IMR-90 (cell line): ENCODE results near the gene AKR1D1. TPM values are rescaled to one million over a fixed set of nuclear protein-coding genes. Genes with fewer than 3 reads are reported as not detected.

Experiments
- ATAC-seq: fragments of 200-7000 bp; cut with Tn5 transposase; 2 replicates; pipeline ENCODE4 v1.9.1; 2020; ENCODE audit warnings: low read depth, mild to moderate bottlenecking, moderate library complexity
- BruUV-seq: library from RNA; stranded (reverse); fragments of 400-500 nt; replicated peaks from 2 replicates; lab custom pipeline; 2021; lab: Mats Ljungman, UMichigan
- CTCF ChIA-PET: fragments of 300-600 bp; formaldehyde crosslinking; extraction: SDS; loops from one replicate; lab custom pipeline; 2021; ENCODE audit warnings: antibody characterized with exemption; lab: Yijun Ruan, JAX
- POLR2A ChIA-PET: fragments of 300-600 bp; sonication (Branson Sonifier 250); formaldehyde crosslinking; loops from one replicate; lab custom pipeline; 2022; ENCODE audit warnings: antibody characterized with exemption; ENCODE audit not compliant: unreplicated experiment; lab: Charles Lee
- DNase-seq: peaks from one replicate; pipeline ENCODE4 v3.0.0; 2013
- H2AFZ ChIP-seq: replicated peaks from 2 replicates; pipeline ENCODE3; 2013; ENCODE audit warnings: low read length, mild to moderate bottlenecking; ENCODE audit not compliant: poor library complexity
- H2AK5ac ChIP-seq: 2 replicates; pipeline ENCODE4 v1.6.1; 2013; ENCODE audit warnings: low read depth, low read length, inconsistent platforms
- H2AK9ac ChIP-seq: replicated peaks from 2 replicates; pipeline ENCODE3; 2013; ENCODE audit warnings: mild to moderate bottlenecking, low read depth, low read length, moderate library complexity; ENCODE audit not compliant: poor library complexity
- H2BK120ac ChIP-seq: 2 replicates; pipeline ENCODE4 v1.6.1; 2013; ENCODE audit warnings: low read depth, low read length, inconsistent platforms
- H2BK15ac ChIP-seq: 3 replicates; pipeline ENCODE4 v1.6.1; 2013; ENCODE audit warnings: low read depth, low read length, inconsistent platforms
- H2BK20ac ChIP-seq: 2 replicates; pipeline ENCODE4 v1.6.1; 2013; ENCODE audit warnings: low read depth, mild to moderate bottlenecking, inconsistent platforms, low read length, moderate library complexity
- H2BK5ac ChIP-seq: 2 replicates; pipeline ENCODE4 v1.6.1; 2013; ENCODE audit warnings: mild to moderate bottlenecking, low read depth, low read length, inconsistent platforms; ENCODE audit not compliant: poor library complexity, severe bottlenecking
- H3K14ac ChIP-seq: replicated peaks from 2 replicates; pipeline ENCODE4 v1.6.1; 2013; ENCODE audit warnings: low read depth, low read length, inconsistent platforms
- H3K18ac ChIP-seq: 2 replicates; pipeline ENCODE4 v1.6.1; 2013; ENCODE audit warnings: low read depth, low read length, control low read depth
- H3K23ac ChIP-seq: 2 replicates; pipeline ENCODE4 v1.6.1; 2013; ENCODE audit warnings: low read depth, low read length, inconsistent platforms
- H3K27ac ChIP-seq: 2 replicates; pipeline ENCODE4 v1.5.1; 2013; ENCODE audit warnings: mild to moderate bottlenecking, control low read depth, low read length; ENCODE audit not compliant: insufficient read depth
- H3K27me3 ChIP-seq: 2 replicates; pipeline ENCODE4 v1.6.1; 2013; ENCODE audit warnings: low read length; ENCODE audit not compliant: control insufficient read depth, insufficient read depth
- H3K36me3 ChIP-seq: 2 replicates; pipeline ENCODE4 v1.6.1; 2013; ENCODE audit warnings: low read length, mixed read lengths; ENCODE audit not compliant: control insufficient read depth, insufficient read depth
- H3K4ac ChIP-seq: 2 replicates; pipeline ENCODE4 v1.6.1; 2013; ENCODE audit warnings: low read depth, low read length, inconsistent platforms
- H3K4me1 ChIP-seq: 2 replicates; pipeline ENCODE4 v1.6.1; 2013; ENCODE audit warnings: low read length, mixed read lengths; ENCODE audit not compliant: control insufficient read depth, insufficient read depth
- H3K4me2 ChIP-seq: 2 replicates; pipeline ENCODE4 v1.6.1; 2013; ENCODE audit warnings: low read depth, mild to moderate bottlenecking, control low read depth, low read length, moderate library complexity
- H3K4me3 ChIP-seq: 2 replicates; pipeline ENCODE4 v1.5.1; 2013; ENCODE audit warnings: low read depth, mild to moderate bottlenecking, control low read depth, low read length, moderate library complexity; ENCODE audit not compliant: insufficient read depth
- H3K56ac ChIP-seq: 2 replicates; pipeline ENCODE4 v1.6.1; 2013; ENCODE audit warnings: low read length, inconsistent platforms; ENCODE audit not compliant: insufficient read depth; ENCODE audit errors: extremely low read depth
- H3K79me1 ChIP-seq, 2 experiments: 2 replicates each; pipeline ENCODE4 v1.6.1; 2013; ENCODE audit warnings: low read length in 2 of 2, inconsistent platforms in 1 of 2, low read depth in 1 of 2
- H3K9ac ChIP-seq: 2 replicates; pipeline ENCODE4 v1.6.1; 2013; ENCODE audit warnings: low read depth, low read length, control low read depth
- H3K9me1 ChIP-seq: 2 replicates; pipeline ENCODE4 v1.6.1; 2013; ENCODE audit warnings: low read length, inconsistent platforms; ENCODE audit not compliant: insufficient read depth
- H3K9me3 ChIP-seq: 2 replicates; pipeline ENCODE4 v1.6.1; 2013; ENCODE audit warnings: low read length; ENCODE audit not compliant: control insufficient read depth, insufficient read depth
- H4K20me1 ChIP-seq: 2 replicates; pipeline ENCODE4 v1.6.1; 2013; ENCODE audit warnings: low read length, inconsistent platforms; ENCODE audit not compliant: insufficient read depth
- H4K5ac ChIP-seq: 2 replicates; pipeline ENCODE4 v1.6.1; 2013; ENCODE audit warnings: mild to moderate bottlenecking, low read depth, low read length, control low read depth
- H4K8ac ChIP-seq, 2 experiments: 2 replicates each; pipeline ENCODE4 v1.6.1; 2013; ENCODE audit warnings: low read depth in 2 of 2, low read length in 2 of 2, control low read depth in 1 of 2, inconsistent platforms in 1 of 2
- H4K91ac ChIP-seq: 2 replicates; pipeline ENCODE4 v1.6.1; 2013; ENCODE audit warnings: low read depth, low read length, inconsistent platforms; ENCODE audit not compliant: insufficient read depth
- BHLHE40 ChIP-seq: fragments of 150-350 bp; IDR thresholded peaks from 2 replicates; pipeline ENCODE4 v1.6.1; 2016; ENCODE audit warnings: mild to moderate bottlenecking, low read depth, low read length
- CEBPB ChIP-seq: IDR thresholded peaks from 2 replicates; pipeline ENCODE4 v1.6.1; 2012; ENCODE audit warnings: low read depth, low read length, improper control_type of control experiment
- CHD1 ChIP-seq: IDR thresholded peaks from 2 replicates; pipeline ENCODE4 v1.6.1; 2012; ENCODE audit warnings: low read depth, low read length, improper control_type of control experiment
- FOS ChIP-seq: fragments of 150-350 bp; IDR thresholded peaks from 2 replicates; pipeline ENCODE4 v1.6.1; 2016; ENCODE audit warnings: low read depth, low read length
- MAFK ChIP-seq: IDR thresholded peaks from 2 replicates; pipeline ENCODE4 v1.6.1; 2012; ENCODE audit warnings: low read depth, low read length, improper control_type of control experiment
- MAZ ChIP-seq: IDR thresholded peaks from 2 replicates; pipeline ENCODE4 v1.6.1; 2012; ENCODE audit warnings: low read depth, mild to moderate bottlenecking, low read length, improper control_type of control experiment, moderate library complexity, borderline replicate concordance
- MXI1 ChIP-seq: IDR thresholded peaks from 2 replicates; pipeline ENCODE4 v1.6.1; 2012; ENCODE audit warnings: low read depth, mild to moderate bottlenecking, low read length, moderate library complexity, borderline replicate concordance
- NFE2L2 ChIP-seq: fragments of 150-350 bp; IDR thresholded peaks from 2 replicates; pipeline ENCODE4 v1.6.1; 2016; ENCODE audit warnings: low read depth, mild to moderate bottlenecking, low read length
- POLR2A ChIP-seq: IDR thresholded peaks from 2 replicates; pipeline ENCODE4 v1.6.1; 2012; ENCODE audit warnings: mild to moderate bottlenecking, low read depth, low read length
- RAD21 ChIP-seq: IDR thresholded peaks from 2 replicates; pipeline ENCODE4 v1.6.1; 2012; ENCODE audit warnings: low read length, improper control_type of control experiment
- RCOR1 ChIP-seq: IDR thresholded peaks from 2 replicates; pipeline ENCODE4 v1.6.1; 2012; ENCODE audit warnings: mild to moderate bottlenecking, low read length, improper control_type of control experiment; ENCODE audit not compliant: insufficient replicate concordance
- RFX5 ChIP-seq: IDR thresholded peaks from 2 replicates; pipeline ENCODE4 v1.8.0; 2012; ENCODE audit warnings: low read depth, mild to moderate bottlenecking, low read length, moderate library complexity
- SMC3 ChIP-seq: fragments of 150-350 bp; IDR thresholded peaks from 2 replicates; pipeline ENCODE4 v1.6.1; 2016; ENCODE audit warnings: low read depth, mild to moderate bottlenecking, antibody characterized with exemption, low read length, moderate library complexity
- WGBS, 2 experiments: methylation state at CpG; one replicate each; pipeline versions ENCODE4 v1.1.5 to v1.1.7; 2013; ENCODE audit warnings: missing lambda C conversion rate in 2 of 2; ENCODE audit not compliant: insufficient read length in 1 of 2; ENCODE audit errors: extremely low coverage in 2 of 2; 5-methylcytosine and 5-hydroxymethylcytosine counted together
- dilution Hi-C: fragments of 300-500 bp; cut with HindIII; formaldehyde crosslinking; loops from one replicate; pipeline ENCODE4 v1.14.3; 2018; ENCODE audit warnings: low sequenced_read_pairs; ENCODE audit not compliant: unreplicated experiment
- in situ Hi-C: fragments of 300-500 bp; cut with MboI; formaldehyde crosslinking; loops from 3 replicates; pipeline ENCODE4 v1.14.3; 2019; ENCODE audit warnings: low sequenced_read_pairs, inconsistent platforms, mixed read lengths
- intact Hi-C: fragments of 100-400 bp; cut with micrococcal nuclease; formaldehyde crosslinking; loops from 2 replicates; pipeline ENCODE4 v1.10.0; 2022
- polyA plus RNA-seq, 3 experiments: library from polyadenylated mRNA; depleted of rRNA; stranded (reverse); fragments of >200 nt; gene quantifications; 2 replicates each; pipeline ENCODE4 v1.2.3, GENCODE V29; 2012; ENCODE audit warnings: low replicate concordance in 1 of 3
- total RNA-seq: library from RNA; depleted of rRNA; stranded (reverse); fragments of >200 nt; gene quantifications from 2 replicates; pipeline ENCODE4 v1.2.3, GENCODE V29; 2012
- TF ChIP-seq, protein P1 (sequence below): conservative IDR thresholded peaks from 2 replicates; pipeline ENCODE4 v1.5.1; 2012; ENCODE audit warnings: mild to moderate bottlenecking, low read depth, low read length, improper control_type of control experiment
- TF ChIP-seq, protein P2 (sequence below): fragments of 150-350 bp; IDR thresholded peaks from 2 replicates; pipeline ENCODE4 v1.6.1; 2016; ENCODE audit warnings: low read depth, mild to moderate bottlenecking, low read length, moderate library complexity, borderline replicate concordance
- TF ChIP-seq, protein P3 (sequence below): fragments of 150-350 bp; IDR thresholded peaks from 2 replicates; pipeline ENCODE4 v1.6.1; 2017; ENCODE audit warnings: mild to moderate bottlenecking, antibody characterized with exemption, low read length, low read depth

Gene AKR1D1
- total and polyA plus RNA-seq, 2 of the 4 experiments (the other 2 are of a cell fraction) = not detected

DNA sequence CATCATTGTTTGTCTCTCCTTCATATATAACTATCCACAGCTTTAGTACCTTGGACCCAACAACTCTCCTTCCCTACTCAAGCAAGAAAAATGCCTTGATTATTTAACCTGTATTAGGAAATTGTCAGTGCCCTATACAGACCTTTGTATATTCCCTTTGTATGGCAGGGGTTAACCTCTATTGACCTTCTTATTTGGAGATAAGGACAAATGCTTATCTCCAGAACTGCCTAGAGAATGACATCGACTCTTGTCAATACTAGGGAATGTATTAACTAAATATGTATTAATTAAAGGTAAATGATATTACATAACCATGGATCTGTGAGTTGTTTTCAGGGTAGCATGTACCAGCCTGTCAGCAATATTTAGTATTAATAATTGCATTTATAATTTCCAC lies 10.4 kb upstream of the AKR1D1 start:
- CTCF ChIA-PET = interaction anchor here (0.8 kb wide), 1 partner anchor 673 kb away, joined by 4 read pairs; no protein-coding TSS in a partner anchor
- Histone ChIP-seq H3K4me3 (no peak overlapping the region), H3K23ac (no peak overlapping the region), H3K79me1 (no peaks in the 10 kb centered on the region), H3K36me3 (no peaks in the 10 kb centered on the region), H3K4me1 (no peaks in the 10 kb centered on the region), H3K27ac (no peak overlapping the region), H3K9me3 (no peaks in the 10 kb centered on the region), H2BK5ac (no peak overlapping the region), H4K91ac (no peak overlapping the region), H3K4me2 (no peak overlapping the region), H2BK15ac (no peak overlapping the region), H3K18ac (no peak overlapping the region), H2AFZ (no peak overlapping the region), H4K8ac (no peak overlapping the region), H3K14ac (no peak overlapping the region), H2AK9ac (no peak overlapping the region), H3K56ac (no peak overlapping the region), H4K20me1 (no peaks in the 10 kb centered on the region), H3K4ac (no peak overlapping the region), H3K27me3 (no peaks in the 10 kb centered on the region; the same call in 1 of the 2 replicates), H2AK5ac (no peak overlapping the region), H4K5ac (no peak overlapping the region), H2BK120ac (no peak overlapping the region), H3K9me1 (no peaks in the 10 kb centered on the region), H2BK20ac (no peak overlapping the region), H3K9ac (no peak overlapping the region)
- DNase-seq (no peak), ATAC-seq (no peak)
- BruUV-seq = no TSS peak
- dilution Hi-C loops = no loop called here
- in situ Hi-C loops = no loop called here
- no CpG with 5 or more reads among the region's 1 CpG for WGBS, 2 experiments
- TF ChIP-seq POLR2A = no peak
- TF ChIP-seq, protein P1, sequence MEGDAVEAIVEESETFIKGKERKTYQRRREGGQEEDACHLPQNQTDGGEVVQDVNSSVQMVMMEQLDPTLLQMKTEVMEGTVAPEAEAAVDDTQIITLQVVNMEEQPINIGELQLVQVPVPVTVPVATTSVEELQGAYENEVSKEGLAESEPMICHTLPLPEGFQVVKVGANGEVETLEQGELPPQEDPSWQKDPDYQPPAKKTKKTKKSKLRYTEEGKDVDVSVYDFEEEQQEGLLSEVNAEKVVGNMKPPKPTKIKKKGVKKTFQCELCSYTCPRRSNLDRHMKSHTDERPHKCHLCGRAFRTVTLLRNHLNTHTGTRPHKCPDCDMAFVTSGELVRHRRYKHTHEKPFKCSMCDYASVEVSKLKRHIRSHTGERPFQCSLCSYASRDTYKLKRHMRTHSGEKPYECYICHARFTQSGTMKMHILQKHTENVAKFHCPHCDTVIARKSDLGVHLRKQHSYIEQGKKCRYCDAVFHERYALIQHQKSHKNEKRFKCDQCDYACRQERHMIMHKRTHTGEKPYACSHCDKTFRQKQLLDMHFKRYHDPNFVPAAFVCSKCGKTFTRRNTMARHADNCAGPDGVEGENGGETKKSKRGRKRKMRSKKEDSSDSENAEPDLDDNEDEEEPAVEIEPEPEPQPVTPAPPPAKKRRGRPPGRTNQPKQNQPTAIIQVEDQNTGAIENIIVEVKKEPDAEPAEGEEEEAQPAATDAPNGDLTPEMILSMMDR = no peak
- TF ChIP-seq RAD21 = no peak
- TF ChIP-seq NFE2L2 = no peak
- TF ChIP-seq, protein P2, sequence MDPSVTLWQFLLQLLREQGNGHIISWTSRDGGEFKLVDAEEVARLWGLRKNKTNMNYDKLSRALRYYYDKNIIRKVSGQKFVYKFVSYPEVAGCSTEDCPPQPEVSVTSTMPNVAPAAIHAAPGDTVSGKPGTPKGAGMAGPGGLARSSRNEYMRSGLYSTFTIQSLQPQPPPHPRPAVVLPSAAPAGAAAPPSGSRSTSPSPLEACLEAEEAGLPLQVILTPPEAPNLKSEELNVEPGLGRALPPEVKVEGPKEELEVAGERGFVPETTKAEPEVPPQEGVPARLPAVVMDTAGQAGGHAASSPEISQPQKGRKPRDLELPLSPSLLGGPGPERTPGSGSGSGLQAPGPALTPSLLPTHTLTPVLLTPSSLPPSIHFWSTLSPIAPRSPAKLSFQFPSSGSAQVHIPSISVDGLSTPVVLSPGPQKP = no peak
- TF ChIP-seq, protein P3, sequence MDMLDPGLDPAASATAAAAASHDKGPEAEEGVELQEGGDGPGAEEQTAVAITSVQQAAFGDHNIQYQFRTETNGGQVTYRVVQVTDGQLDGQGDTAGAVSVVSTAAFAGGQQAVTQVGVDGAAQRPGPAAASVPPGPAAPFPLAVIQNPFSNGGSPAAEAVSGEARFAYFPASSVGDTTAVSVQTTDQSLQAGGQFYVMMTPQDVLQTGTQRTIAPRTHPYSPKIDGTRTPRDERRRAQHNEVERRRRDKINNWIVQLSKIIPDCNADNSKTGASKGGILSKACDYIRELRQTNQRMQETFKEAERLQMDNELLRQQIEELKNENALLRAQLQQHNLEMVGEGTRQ = no peak
- no peak for TF ChIP-seq MAFK
- no peak for TF ChIP-seq RCOR1
- TF ChIP-seq RFX5 = no peak
- TF ChIP-seq MXI1 = no peak
- TF ChIP-seq MAZ = no peak
- no peak for TF ChIP-seq BHLHE40
- TF ChIP-seq CHD1 = no peak
- no peak for TF ChIP-seq CEBPB
- TF ChIP-seq FOS = no peak
- TF ChIP-seq SMC3 = no peak
- intact Hi-C loops = no loop called here
- POLR2A ChIA-PET = no interaction called here
